HepG2 (cell line): ENCODE data around the gene GPR17. TPM values are rescaled to one million over a fixed set of nuclear protein-coding genes. Genes with fewer than 3 reads are reported as not detected.

Source experiments
- ATAC-seq: fragments of 200-7000 bp; cut with Tn5 transposase; 3 replicates; pipeline ENCODE4 v1.9.1; 2020; ENCODE audit warnings: mild to moderate bottlenecking, moderate library complexity
- BruUV-seq: library from RNA; stranded (reverse); fragments of 400-500 nt; replicated peaks from 2 replicates; lab custom pipeline; 2021; lab: Mats Ljungman, UMichigan
- CTCF ChIA-PET: fragments of 300-600 bp; formaldehyde crosslinking; extraction: SDS; loops from one replicate; lab custom pipeline; 2021; ENCODE audit warnings: low total read pairs, inconsistent platforms, low intra/inter-chr PET ratio; lab: Yijun Ruan, JAX
- POLR2A ChIA-PET: fragments of 350-600 bp; sonication (Branson Sonifier 250); formaldehyde crosslinking; loops from one replicate; lab custom pipeline; 2020; ENCODE audit warnings: antibody characterized with exemption, inconsistent platforms; lab: Yijun Ruan, JAX
- DNase-seq: peaks from one replicate; pipeline ENCODE4 v3.0.0-alpha.2; 2015; ENCODE audit warnings: low spot score
- FAIRE-seq: peaks from 3 replicates; lab custom pipeline; 2011; peaks lifted over from hg19 to GRCh38; lab: Jason Lieb, UNC
- H2AFZ ChIP-seq: one replicate; pipeline ENCODE4 v1.6.1; 2011; ENCODE audit warnings: low read length, inconsistent platforms
- H3K27ac ChIP-seq: fragments of 300-600 bp; 3 replicates; pipeline ENCODE4 v1.8.0; 2011; ENCODE audit warnings: mixed run types, mild to moderate bottlenecking, mixed read lengths, low read length, inconsistent platforms; ENCODE audit not compliant: insufficient read depth; ENCODE audit errors: extremely low read length
- H3K27me3 ChIP-seq, 2 experiments: fragments of 200-600 bp in 1 of 2; 2 replicates in 1 of 2; 3 replicates in 1 of 2; pipeline versions ENCODE4 v1.6.0 to v1.8.0; 2011; ENCODE audit warnings: low read length in 2 of 2, mild to moderate bottlenecking in 2 of 2, moderate library complexity in 2 of 2, inconsistent platforms in 1 of 2; ENCODE audit not compliant: insufficient read depth in 2 of 2, control insufficient read depth in 1 of 2
- H3K36me3 ChIP-seq, 2 experiments: fragments of 200-600 bp in 1 of 2; replicated peaks in 1 of 2; 2 replicates in 1 of 2; 3 replicates in 1 of 2; pipeline versions ENCODE4 v1.5.1 to v1.8.0; 2011; ENCODE audit warnings: low read length in 2 of 2, inconsistent platforms in 1 of 2; ENCODE audit not compliant: insufficient read depth in 2 of 2, control insufficient read depth in 1 of 2
- H3K4me1 ChIP-seq: 2 replicates; pipeline ENCODE4 v1.5.1; 2012; ENCODE audit warnings: low read length, inconsistent platforms; ENCODE audit not compliant: insufficient read depth
- H3K4me2 ChIP-seq: 2 replicates; pipeline ENCODE4 v1.6.0; 2011; ENCODE audit warnings: low read depth, low read length, inconsistent platforms
- H3K4me3 ChIP-seq, 3 experiments: fragments of 200-600 bp in 1 of 3; sonication (generic), shearing (Covaris generic) in 1 of 3; replicated peaks in 1 of 3; 2 replicates each; pipeline ENCODE4 v1.5.1; 2011 to 2016; ENCODE audit warnings: low read length in 3 of 3, inconsistent platforms in 2 of 3, low read depth in 2 of 3, mild to moderate bottlenecking in 2 of 3, control low read depth in 1 of 3, mixed read lengths in 1 of 3; ENCODE audit not compliant: insufficient read depth in 1 of 3
- H3K79me2 ChIP-seq: one replicate; pipeline ENCODE4 v1.6.1; 2011; ENCODE audit warnings: low read length, inconsistent platforms; ENCODE audit not compliant: insufficient read depth
- H3K9ac ChIP-seq: 2 replicates; pipeline ENCODE4 v1.6.0; 2011; ENCODE audit warnings: mild to moderate bottlenecking, low read depth, low read length, inconsistent platforms; ENCODE audit not compliant: insufficient read depth
- H3K9me3 ChIP-seq: 2 replicates; pipeline ENCODE4 v1.5.1; 2012; ENCODE audit warnings: mild to moderate bottlenecking, low read length
- H4K20me1 ChIP-seq: 2 replicates; pipeline ENCODE4 v1.6.0; 2011; ENCODE audit warnings: inconsistent platforms, mild to moderate bottlenecking, low read length, moderate library complexity; ENCODE audit not compliant: insufficient read depth
- CHCHD3 ChIP-seq: sonication (generic); formaldehyde crosslinking; IDR thresholded peaks from 2 replicates; pipeline ENCODE4 v1.8.0; 2022; ENCODE audit warnings: mild to moderate bottlenecking, missing genetic modification reagents, moderate library complexity
- CREM ChIP-seq, 2 experiments: sonication (generic) in 1 of 2; formaldehyde crosslinking in 1 of 2; IDR thresholded peaks; 2 replicates each; pipeline versions ENCODE4 v1.4.0 to v1.6.1; 2016 to 2020; ENCODE audit warnings: antibody characterized with exemption in 1 of 2, mild to moderate bottlenecking in 1 of 2, missing genetic modification reagents in 1 of 2
- FOXA3 ChIP-seq: IDR thresholded peaks from 2 replicates; pipeline ENCODE4 v1.6.1; 2016; ENCODE audit warnings: missing genetic modification reagents, missing compliant biosample characterization
- GPN1 ChIP-seq: sonication (generic); formaldehyde crosslinking; IDR thresholded peaks from 2 replicates; pipeline ENCODE4 v1.5.1; 2020; ENCODE audit warnings: missing genetic modification reagents, borderline replicate concordance
- HDAC2 ChIP-seq: sonication (generic); formaldehyde crosslinking; IDR thresholded peaks from 2 replicates; pipeline ENCODE4 v1.4.0; 2020; ENCODE audit warnings: missing genetic modification reagents
- MATR3 ChIP-seq: sonication (generic); formaldehyde crosslinking; IDR thresholded peaks from 2 replicates; pipeline ENCODE4 v1.4.0; 2020; ENCODE audit warnings: missing genetic modification reagents
- MYC ChIP-seq: sonication (generic); formaldehyde crosslinking; IDR thresholded peaks from 2 replicates; pipeline ENCODE4 v1.9.0; 2021; ENCODE audit warnings: missing genetic modification reagents, borderline replicate concordance
- NFE2 ChIP-seq: sonication (generic); formaldehyde crosslinking; IDR thresholded peaks from 2 replicates; pipeline ENCODE4 v1.4.0; 2020; ENCODE audit warnings: missing genetic modification reagents
- RARA ChIP-seq: IDR thresholded peaks from 2 replicates; pipeline ENCODE4 v1.6.1; 2016; ENCODE audit warnings: missing genetic modification reagents, missing compliant biosample characterization
- REL ChIP-seq: sonication (generic); formaldehyde crosslinking; conservative IDR thresholded peaks from 2 replicates; pipeline ENCODE4 v1.8.0; 2022; ENCODE audit warnings: mild to moderate bottlenecking, missing genetic modification reagents, moderate library complexity
- SMC3 ChIP-seq: IDR thresholded peaks from 2 replicates; pipeline ENCODE4 v1.6.1; 2011; ENCODE audit warnings: low read length, improper control_type of control experiment
- ZNF121 ChIP-seq: sonication (generic); formaldehyde crosslinking; IDR thresholded peaks from 2 replicates; pipeline ENCODE4 v1.5.0; 2020; ENCODE audit warnings: mild to moderate bottlenecking, missing genetic modification reagents
- ZNF232 ChIP-seq: sonication (generic); formaldehyde crosslinking; IDR thresholded peaks from 2 replicates; pipeline ENCODE4 v1.4.0; 2020; ENCODE audit warnings: missing genetic modification reagents, borderline replicate concordance
- ZNF547 ChIP-seq: sonication (generic); formaldehyde crosslinking; IDR thresholded peaks from 2 replicates; pipeline ENCODE4 v1.5.1; 2020; ENCODE audit warnings: mild to moderate bottlenecking, missing genetic modification reagents
- ZNF724P ChIP-seq: sonication (generic); formaldehyde crosslinking; IDR thresholded peaks from 2 replicates; pipeline ENCODE4 v1.8.0; 2022; ENCODE audit warnings: missing genetic modification reagents, borderline replicate concordance
- WGBS: methylation state at CpG from one replicate; pipeline ENCODE4 v1.1.6; 2017; ENCODE audit warnings: low lambda C conversion rate; 5-methylcytosine and 5-hydroxymethylcytosine counted together
- in situ Hi-C: cut with HindIII; loops from 2 replicates; pipeline ENCODE4 v1.10.0; 2017; ENCODE audit warnings: low pct_unique_long_range_greater_than_20kb; ENCODE audit not compliant: extremely low pct_ligation_motif_present
- intact Hi-C: fragments of 100-400 bp; cut with micrococcal nuclease; formaldehyde crosslinking; loops from one replicate; pipeline ENCODE4 v1.10.0; 2022; ENCODE audit not compliant: unreplicated experiment
- polyA plus RNA-seq, 8 experiments: library from polyadenylated mRNA; depleted of rRNA in 3 of 8; stranded (reverse) in 7 of 8; unstranded in 1 of 8; fragments of >200 nt; fragmentation: Illumina TruSeq in 4 of 8; extraction: Trizol in 4 of 8; gene quantifications; 2 replicates each; pipeline versions ENCODE4 v1.2.1 to v1.2.3, GENCODE V29; 2011 to 2016; ENCODE audit warnings: low read depth in 4 of 8, missing spikeins in 1 of 8, mixed read lengths in 1 of 8; ENCODE audit not compliant: insufficient read depth in 1 of 8
- total RNA-seq, 5 experiments: library from RNA; depleted of rRNA; stranded (reverse); fragments of >200 nt; fragmentation: Illumina TruSeq; extraction: Trizol; gene quantifications; 2 replicates each; pipeline ENCODE4 v1.2.3, GENCODE V29; 2016; ENCODE audit warnings: low read depth in 1 of 5
- TF ChIP-seq, protein P1 (sequence below): IDR thresholded peaks from 2 replicates; pipeline ENCODE4 v1.6.1; 2012; ENCODE audit warnings: low read depth, low read length, improper control_type of control experiment
- TF ChIP-seq, protein P2 (sequence below): sonication (generic); formaldehyde crosslinking; IDR thresholded peaks from 2 replicates; pipeline ENCODE4 v1.8.0; 2022; ENCODE audit warnings: mild to moderate bottlenecking, missing genetic modification reagents, moderate library complexity
- TF ChIP-seq, protein P3 (sequence below): sonication (generic); formaldehyde crosslinking; IDR thresholded peaks from 2 replicates; pipeline ENCODE4 v1.4.0; 2020; ENCODE audit warnings: missing genetic modification reagents, borderline replicate concordance

GPR17 gene
- total and polyA plus RNA-seq, 2 of the 13 experiments (the other 11 are each of a cell fraction or from before 2014, with no cell fraction given): not detected

DNA sequence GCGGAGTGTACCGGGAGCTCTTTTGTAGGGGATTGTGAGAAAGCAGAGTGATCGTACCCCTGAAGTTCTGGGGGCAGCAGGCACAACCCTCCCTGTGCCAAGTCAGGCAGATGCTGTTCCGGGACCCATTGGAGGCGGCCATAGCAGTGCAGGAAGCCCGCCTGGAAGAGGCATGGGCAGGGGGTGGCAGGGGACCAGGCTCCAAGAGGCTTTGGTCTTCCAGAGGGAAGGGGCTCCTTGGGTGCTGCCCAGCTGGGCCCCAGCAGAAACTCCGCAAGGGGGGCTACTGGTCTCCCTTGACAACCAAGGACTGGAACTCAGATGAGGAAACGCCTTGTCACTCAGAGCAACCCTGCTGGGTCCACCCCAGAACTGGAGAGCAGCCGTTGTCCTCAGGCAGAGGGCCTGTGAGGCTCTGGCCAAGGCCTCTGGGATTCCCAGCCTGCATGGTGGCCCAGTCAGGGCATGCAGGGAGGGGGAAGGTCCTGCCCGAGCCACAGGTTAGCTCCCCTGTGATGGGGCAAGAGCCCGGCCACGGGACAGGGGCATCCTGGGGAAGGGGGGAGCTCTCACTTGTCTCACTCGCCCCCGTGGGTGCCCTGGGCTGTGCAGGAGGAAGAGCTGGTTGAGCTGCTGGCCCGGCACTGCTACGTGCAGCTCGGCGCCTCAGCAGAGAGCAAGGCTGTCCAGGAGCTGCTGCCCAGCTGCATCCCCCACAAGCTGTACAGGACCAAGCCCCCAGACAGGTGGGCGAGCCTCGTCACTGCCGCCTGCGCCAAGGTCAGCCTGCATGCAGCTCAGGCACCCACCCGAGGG, 21.0 kb upstream of the GPR17 start (continued):
- no peak for TF ChIP-seq GPN1 (CRISPR knock-in tag)
- no peak for TF ChIP-seq ZNF547 (CRISPR knock-in tag)
- TF ChIP-seq NFE2: no peak
- TF ChIP-seq, protein P1, sequence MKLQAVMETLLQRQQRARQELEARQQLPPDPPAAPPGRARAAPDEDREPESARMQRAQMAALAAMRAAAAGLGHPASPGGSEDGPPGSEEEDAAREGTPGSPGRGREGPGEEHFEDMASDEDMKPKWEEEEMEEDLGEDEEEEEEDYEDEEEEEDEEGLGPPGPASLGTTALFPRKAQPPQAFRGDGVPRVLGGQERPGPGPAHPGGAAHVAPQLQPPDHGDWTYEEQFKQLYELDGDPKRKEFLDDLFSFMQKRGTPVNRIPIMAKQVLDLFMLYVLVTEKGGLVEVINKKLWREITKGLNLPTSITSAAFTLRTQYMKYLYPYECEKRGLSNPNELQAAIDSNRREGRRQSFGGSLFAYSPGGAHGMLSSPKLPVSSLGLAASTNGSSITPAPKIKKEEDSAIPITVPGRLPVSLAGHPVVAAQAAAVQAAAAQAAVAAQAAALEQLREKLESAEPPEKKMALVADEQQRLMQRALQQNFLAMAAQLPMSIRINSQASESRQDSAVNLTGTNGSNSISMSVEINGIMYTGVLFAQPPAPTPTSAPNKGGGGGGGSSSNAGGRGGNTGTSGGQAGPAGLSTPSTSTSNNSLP: no peak
- no peak for TF ChIP-seq SMC3
- TF ChIP-seq REL (CRISPR knock-in tag): no peak
- TF ChIP-seq, all 625 proteins: peak for 0

DNA sequence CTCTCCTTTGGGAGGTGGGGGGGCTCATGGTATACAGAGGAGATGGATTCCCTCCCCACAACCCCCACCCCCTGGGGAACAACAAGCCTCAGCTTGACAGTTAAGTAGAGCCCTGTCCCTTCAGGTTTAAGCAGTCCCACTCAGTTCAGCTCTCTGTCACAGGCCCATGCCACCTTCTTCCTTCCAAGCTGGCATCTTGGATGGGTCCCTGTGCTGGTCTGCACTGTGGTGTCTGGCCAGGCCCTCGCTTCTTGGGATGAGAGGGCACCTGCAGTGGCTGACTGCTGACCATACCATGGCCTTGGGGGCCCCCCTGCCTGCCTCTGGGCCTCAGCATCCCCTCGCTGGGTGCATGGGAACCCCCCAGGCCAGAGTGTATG, 20.4 kb upstream of the GPR17 start:
- TF ChIP-seq MATR3 (no peak), ZNF232 (CRISPR knock-in tag) (no peak), ZNF724P (no peak), MYC (CRISPR knock-in tag) (no peak), CREM (IDR thresholded peaks at IDR 0.05) (no peak), CREM (CRISPR knock-in tag; IDR thresholded peaks at IDR 0.05) (no peak), ZNF121 (CRISPR knock-in tag) (no peak), HDAC2 (no peak), RARA (CRISPR knock-in tag) (no peak), CHCHD3 (no peak), FOXA3 (CRISPR knock-in tag) (no peak)
- TF ChIP-seq, protein P2, sequence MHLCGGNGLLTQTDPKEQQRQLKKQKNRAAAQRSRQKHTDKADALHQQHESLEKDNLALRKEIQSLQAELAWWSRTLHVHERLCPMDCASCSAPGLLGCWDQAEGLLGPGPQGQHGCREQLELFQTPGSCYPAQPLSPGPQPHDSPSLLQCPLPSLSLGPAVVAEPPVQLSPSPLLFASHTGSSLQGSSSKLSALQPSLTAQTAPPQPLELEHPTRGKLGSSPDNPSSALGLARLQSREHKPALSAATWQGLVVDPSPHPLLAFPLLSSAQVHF (CRISPR knock-in tag): no peak
- TF ChIP-seq, protein P3, sequence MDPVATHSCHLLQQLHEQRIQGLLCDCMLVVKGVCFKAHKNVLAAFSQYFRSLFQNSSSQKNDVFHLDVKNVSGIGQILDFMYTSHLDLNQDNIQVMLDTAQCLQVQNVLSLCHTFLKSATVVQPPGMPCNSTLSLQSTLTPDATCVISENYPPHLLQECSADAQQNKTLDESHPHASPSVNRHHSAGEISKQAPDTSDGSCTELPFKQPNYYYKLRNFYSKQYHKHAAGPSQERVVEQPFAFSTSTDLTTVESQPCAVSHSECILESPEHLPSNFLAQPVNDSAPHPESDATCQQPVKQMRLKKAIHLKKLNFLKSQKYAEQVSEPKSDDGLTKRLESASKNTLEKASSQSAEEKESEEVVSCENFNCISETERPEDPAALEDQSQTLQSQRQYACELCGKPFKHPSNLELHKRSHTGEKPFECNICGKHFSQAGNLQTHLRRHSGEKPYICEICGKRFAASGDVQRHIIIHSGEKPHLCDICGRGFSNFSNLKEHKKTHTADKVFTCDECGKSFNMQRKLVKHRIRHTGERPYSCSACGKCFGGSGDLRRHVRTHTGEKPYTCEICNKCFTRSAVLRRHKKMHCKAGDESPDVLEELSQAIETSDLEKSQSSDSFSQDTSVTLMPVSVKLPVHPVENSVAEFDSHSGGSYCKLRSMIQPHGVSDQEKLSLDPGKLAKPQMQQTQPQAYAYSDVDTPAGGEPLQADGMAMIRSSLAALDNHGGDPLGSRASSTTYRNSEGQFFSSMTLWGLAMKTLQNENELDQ (CRISPR knock-in tag): no peak
- Histone ChIP-seq H2AFZ (no peak overlapping the region), H3K4me3 (no peak overlapping the region), H3K9me3 (no peaks in the 10 kb centered on the region), H4K20me1 (no peaks in the 10 kb centered on the region), H3K4me1 (no peaks in the 10 kb centered on the region), H3K27me3 (peaks cover 25 to 91% of the 10 kb centered on the region in 2 experiments), H3K36me3 (no peaks in the 10 kb centered on the region), H3K9ac (no peak overlapping the region), H3K4me2 (no peak overlapping the region), H3K27ac (no peak overlapping the region), H3K79me2 (no peaks in the 10 kb centered on the region)
- FAIRE-seq (no peak), ATAC-seq (no peak), DNase-seq (no peak)
- BruUV-seq: no TSS peak
- in situ Hi-C loops: no loop called here
- CTCF ChIA-PET: no interaction called here
- 13% methylated on average over 2 of the region's 2 CpGs for WGBS
- POLR2A ChIA-PET: no interaction called here
- intact Hi-C loops: no loop called here
